ENCODE data around the gene ASIC2.

Gene ASIC2

DNA sequence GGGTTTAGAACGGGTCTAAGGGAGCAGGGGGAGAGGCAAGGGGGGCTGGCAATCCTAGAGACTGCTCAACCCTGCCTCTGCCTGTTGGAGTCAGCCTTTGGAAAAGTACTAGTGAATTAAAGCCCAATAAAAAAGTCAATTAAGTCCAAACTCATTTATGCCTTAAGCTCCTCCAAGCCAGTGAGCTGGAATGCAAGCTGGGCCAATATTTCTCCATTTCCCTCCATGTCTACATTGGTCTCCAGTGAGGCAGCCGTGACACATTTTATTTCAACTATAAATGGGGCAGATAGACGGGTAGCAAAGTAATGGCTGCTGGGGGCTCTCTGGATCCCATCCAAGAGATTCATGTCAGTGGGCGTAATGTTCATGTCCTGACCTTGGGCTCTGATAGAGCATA is 157.4 kb downstream of the ASIC2 start:
- H3K27ac ChIP-seq: no peak overlapping the region
- TF ChIP-seq, protein P1, sequence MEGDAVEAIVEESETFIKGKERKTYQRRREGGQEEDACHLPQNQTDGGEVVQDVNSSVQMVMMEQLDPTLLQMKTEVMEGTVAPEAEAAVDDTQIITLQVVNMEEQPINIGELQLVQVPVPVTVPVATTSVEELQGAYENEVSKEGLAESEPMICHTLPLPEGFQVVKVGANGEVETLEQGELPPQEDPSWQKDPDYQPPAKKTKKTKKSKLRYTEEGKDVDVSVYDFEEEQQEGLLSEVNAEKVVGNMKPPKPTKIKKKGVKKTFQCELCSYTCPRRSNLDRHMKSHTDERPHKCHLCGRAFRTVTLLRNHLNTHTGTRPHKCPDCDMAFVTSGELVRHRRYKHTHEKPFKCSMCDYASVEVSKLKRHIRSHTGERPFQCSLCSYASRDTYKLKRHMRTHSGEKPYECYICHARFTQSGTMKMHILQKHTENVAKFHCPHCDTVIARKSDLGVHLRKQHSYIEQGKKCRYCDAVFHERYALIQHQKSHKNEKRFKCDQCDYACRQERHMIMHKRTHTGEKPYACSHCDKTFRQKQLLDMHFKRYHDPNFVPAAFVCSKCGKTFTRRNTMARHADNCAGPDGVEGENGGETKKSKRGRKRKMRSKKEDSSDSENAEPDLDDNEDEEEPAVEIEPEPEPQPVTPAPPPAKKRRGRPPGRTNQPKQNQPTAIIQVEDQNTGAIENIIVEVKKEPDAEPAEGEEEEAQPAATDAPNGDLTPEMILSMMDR (conservative IDR thresholded peaks at IDR 0.05): no peak

DNA sequence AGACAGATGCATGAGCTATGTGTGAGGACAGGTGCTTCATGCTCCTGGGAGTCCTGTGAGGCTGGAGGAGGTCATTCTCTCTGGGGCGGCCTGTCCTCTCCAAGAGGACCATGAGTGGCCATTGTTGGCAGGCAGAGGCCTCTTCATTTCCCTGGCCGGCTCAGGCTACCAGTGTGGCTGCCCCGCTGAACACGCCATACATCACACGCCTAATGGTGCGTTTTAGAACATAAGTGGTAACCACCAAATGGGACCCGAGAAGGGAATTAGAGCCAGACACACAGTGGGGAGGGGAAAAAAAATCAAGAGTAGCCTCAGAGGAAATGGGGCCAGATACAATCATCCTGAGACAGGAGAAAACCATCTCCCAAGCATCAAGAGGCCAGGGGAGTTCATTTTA is 161.5 kb downstream of the ASIC2 start:
- H3K27ac ChIP-seq: no peak overlapping the region
- TF ChIP-seq, protein P1 (conservative IDR thresholded peaks at IDR 0.05): no peak

DNA sequence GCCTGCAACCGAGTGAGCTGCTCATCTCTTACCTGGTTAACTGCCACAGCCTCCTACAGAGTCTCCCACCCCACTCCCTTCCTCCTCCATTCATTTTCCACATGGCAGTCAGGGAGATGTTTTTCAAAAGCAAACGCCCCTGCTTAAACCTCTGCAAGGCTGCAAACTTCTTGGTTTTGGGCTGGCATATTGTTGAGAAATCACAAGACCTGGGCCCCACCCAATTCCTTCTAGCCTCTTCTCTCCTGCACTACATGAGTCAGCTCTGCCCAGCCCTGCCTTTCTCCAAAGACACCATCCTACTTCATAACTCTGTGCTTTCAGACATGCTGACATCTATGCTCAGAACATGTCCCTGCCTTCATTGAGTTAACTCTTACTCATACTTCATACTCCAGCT is 165.4 kb downstream of the ASIC2 start:
- TF ChIP-seq, protein P1 (conservative IDR thresholded peaks at IDR 0.05): no peak
- no peak overlapping the region for H3K27ac ChIP-seq

DNA sequence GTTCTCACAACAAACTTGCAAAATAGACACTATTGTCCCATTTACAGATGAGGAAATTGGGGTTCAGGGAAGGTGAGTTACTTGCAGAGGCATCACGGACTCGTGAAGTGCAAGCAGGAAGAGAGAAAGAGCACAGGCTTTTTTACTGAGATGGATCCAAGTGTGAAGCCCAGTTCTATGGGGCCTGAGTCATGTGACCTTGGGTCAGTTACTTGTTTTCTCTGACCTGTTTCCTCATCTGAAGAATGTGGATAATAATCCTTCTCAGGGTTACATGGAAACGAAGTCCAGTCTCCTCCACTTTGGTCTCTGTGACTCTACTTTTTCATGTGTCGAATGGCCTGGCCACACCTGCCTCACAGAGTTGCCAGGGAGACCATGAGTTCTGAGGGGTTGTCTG is 167.0 kb downstream of the ASIC2 start:
- TF ChIP-seq, protein P1 (conservative IDR thresholded peaks at IDR 0.05): no peak
- no peak overlapping the region for H3K27ac ChIP-seq

DNA sequence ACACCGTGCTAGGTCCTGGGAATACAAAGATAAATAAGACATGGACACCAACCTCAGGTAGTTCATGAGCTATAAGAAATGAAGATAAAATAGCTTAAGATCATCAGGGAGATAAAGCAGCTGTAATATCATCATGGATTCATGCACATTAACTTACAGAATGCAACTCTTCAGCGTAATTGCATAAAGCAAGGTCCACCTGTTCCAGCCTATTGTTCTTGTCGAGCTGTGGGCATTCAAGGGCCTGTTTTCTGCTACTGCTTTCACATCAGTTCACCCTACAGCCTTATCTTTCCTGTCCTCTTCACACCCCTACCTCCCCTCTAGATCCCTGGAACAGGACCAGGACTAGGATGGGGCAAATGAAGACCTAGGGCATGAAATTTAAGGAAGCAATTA is 167.5 kb downstream of the ASIC2 start:
- TF ChIP-seq, protein P1 (conservative IDR thresholded peaks at IDR 0.05): no peak

DNA sequence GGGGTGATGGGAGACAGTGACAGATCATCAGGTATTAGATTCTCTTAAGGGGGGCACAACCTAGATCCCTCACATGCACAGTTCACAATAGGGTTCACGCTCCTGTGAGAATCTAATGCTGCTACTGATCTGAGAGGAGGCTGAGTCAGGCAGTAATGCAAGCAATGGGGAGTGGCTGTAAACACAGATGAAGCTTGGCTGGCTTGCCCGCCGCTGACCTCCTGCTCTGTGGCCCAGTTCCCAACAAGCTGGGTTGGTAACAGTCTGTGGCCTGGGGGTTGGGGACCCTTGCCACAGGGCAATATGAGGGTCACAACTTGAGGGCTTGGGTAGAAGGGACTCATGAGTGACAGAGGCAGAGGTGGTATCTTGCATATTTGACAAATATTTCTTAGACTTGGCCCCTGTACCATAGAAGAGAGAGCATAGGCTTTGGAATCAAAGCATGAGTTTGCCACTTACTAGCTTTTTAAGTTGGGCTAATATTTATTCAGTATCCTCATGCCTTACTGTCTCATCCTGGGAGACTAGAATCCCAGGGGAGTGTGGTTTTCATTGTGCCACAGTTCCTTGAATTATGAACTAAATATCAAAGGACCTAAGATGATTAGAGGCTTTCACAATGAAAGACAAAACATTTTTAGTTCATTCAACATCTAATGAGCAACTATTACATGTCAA is 168.1 kb downstream of the ASIC2 start:
- H3K27ac ChIP-seq: no peak overlapping the region
- TF ChIP-seq, protein P1 (conservative IDR thresholded peaks at IDR 0.05): no peak

More for the DNA sequence above, 167.5 kb downstream of the ASIC2 start:
- H3K27ac ChIP-seq: no peak overlapping the region

DNA sequence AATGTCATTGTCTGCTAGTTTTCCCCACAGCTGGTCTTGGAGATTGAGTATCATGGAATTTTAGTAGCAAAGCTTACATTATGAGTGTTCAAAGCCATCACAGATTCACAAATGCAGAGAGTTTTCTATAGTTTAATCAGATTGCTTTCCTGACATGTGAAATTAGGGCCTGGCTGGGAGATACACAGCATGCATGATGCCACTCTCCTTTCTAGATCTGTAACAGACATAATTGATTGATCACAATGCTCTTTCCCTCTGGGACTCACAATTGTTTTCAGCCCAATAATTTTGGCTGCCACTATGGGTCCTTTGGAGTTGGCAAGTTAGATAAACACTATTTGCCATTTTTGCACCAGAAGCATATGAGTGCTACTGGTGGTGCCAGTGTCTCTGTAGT is 168.9 kb downstream of the ASIC2 start:
- H3K27ac ChIP-seq: no peak overlapping the region
- TF ChIP-seq, protein P1 (conservative IDR thresholded peaks at IDR 0.05): no peak
